HEK293T (cell line): ENCODE data around the gene GRSF1.

Source experiments
- CTCF ChIA-PET: fragments of 350-600 bp; formaldehyde crosslinking; extraction: SDS; loops from one replicate; lab custom pipeline; 2021; ENCODE audit warnings: antibody characterized with exemption, inconsistent platforms; lab: Yijun Ruan, JAX
- POLR2A ChIA-PET: fragments of 350-600 bp; formaldehyde crosslinking; extraction: SDS; loops from one replicate; lab custom pipeline; 2020; ENCODE audit warnings: antibody characterized with exemption, inconsistent platforms; lab: Yijun Ruan, JAX
- DNase-seq: peaks from one replicate; pipeline ENCODE4 v3.0.0; 2012; ENCODE audit warnings: mixed read lengths; ENCODE audit errors: extremely low spot score
- ARNT ChIP-seq: fragments of 450-650 bp; IDR thresholded peaks from 2 replicates; pipeline ENCODE4 v1.6.1; 2017; ENCODE audit warnings: mild to moderate bottlenecking
- BHLHE40 ChIP-seq: fragments of 450-650 bp; IDR thresholded peaks from 2 replicates; pipeline ENCODE4 v1.6.1; 2016; ENCODE audit warnings: mild to moderate bottlenecking, moderate library complexity, borderline replicate concordance
- CTBP1 ChIP-seq: fragments of 450-650 bp; IDR thresholded peaks from 2 replicates; pipeline ENCODE4 v1.6.1; 2016; ENCODE audit warnings: borderline replicate concordance
- ELF4 ChIP-seq: fragments of 450-650 bp; IDR thresholded peaks from 2 replicates; pipeline ENCODE4 v1.6.1; 2017; ENCODE audit warnings: antibody characterized with exemption
- FOXA1 ChIP-seq: fragments of 450-650 bp; IDR thresholded peaks from 2 replicates; pipeline ENCODE4 v1.6.1; 2016; ENCODE audit warnings: mild to moderate bottlenecking
- FOXK2 ChIP-seq: fragments of 450-650 bp; IDR thresholded peaks from 2 replicates; pipeline ENCODE4 v1.6.1; 2016; ENCODE audit warnings: mild to moderate bottlenecking
- FOXM1 ChIP-seq: fragments of 450-650 bp; IDR thresholded peaks from 2 replicates; pipeline ENCODE4 v1.6.1; 2017; ENCODE audit warnings: mild to moderate bottlenecking, borderline replicate concordance
- HDGF ChIP-seq: fragments of 450-650 bp; IDR thresholded peaks from 2 replicates; pipeline ENCODE4 v1.6.1; 2017; ENCODE audit warnings: antibody characterized with exemption, borderline replicate concordance
- L3MBTL2 ChIP-seq: fragments of 450-650 bp; conservative IDR thresholded peaks from 2 replicates; pipeline ENCODE4 v1.6.1; 2016; ENCODE audit warnings: mild to moderate bottlenecking
- LEF1 ChIP-seq: fragments of 450-650 bp; IDR thresholded peaks from 2 replicates; pipeline ENCODE4 v1.6.1; 2017; ENCODE audit warnings: mild to moderate bottlenecking, borderline replicate concordance
- NFRKB ChIP-seq: fragments of 450-650 bp; IDR thresholded peaks from 2 replicates; pipeline ENCODE4 v1.6.1; 2016; ENCODE audit warnings: mild to moderate bottlenecking, moderate library complexity
- PKNOX1 ChIP-seq: fragments of 450-650 bp; IDR thresholded peaks from 2 replicates; pipeline ENCODE4 v1.6.1; 2016
- SP1 ChIP-seq: fragments of 450-650 bp; IDR thresholded peaks from 2 replicates; pipeline ENCODE4 v1.6.1; 2017
- SUZ12 ChIP-seq: fragments of 450-650 bp; IDR thresholded peaks from 2 replicates; pipeline ENCODE4 v1.6.1; 2016; ENCODE audit warnings: mild to moderate bottlenecking
- TARDBP ChIP-seq: fragments of 450-650 bp; IDR thresholded peaks from 2 replicates; pipeline ENCODE4 v1.6.1; 2016
- ZNF384 ChIP-seq: fragments of 450-650 bp; IDR thresholded peaks from 2 replicates; pipeline ENCODE4 v1.6.1; 2016

GRSF1 gene

GRCh38 chr4:70838666-70839588 is 763 bp downstream of the GRSF1 start:
- TF ChIP-seq ARNT (no peak), L3MBTL2 (peak; percentile 47)
- CTCF ChIA-PET: interaction anchor here (0.7 to 1.1 kb wide), 2 partner anchors 91 to 118 kb away, joined by 3 read pairs; no protein-coding TSS in a partner anchor
- POLR2A ChIA-PET: interaction anchor here (0.8 to 1.5 kb wide), 10 partner anchors 9 to 156 kb away, joined by 3 to 7 read pairs (median 3); partner anchors contain the start of genes DCK and MOB1B
- DNase-seq: peak; percentile 51

DNA sequence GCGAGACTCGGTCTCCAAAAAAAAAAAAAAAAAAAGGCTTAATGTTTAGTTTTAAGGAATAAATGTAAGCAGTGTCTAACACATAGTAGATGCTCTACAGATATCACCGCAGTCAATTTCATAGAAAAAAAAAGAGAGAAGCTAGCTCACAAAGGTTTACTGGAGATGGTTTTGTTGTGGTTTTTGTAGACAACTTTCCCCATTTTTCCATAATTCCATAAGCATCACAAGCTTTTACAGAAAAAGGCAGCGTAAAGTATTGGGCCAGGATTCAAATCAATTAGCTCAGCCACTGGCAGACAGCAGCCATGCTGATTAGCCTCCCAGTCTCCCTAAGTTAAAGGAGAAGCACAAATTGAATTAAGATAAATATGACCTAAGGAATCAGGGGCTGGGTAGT is 1.5 kb downstream of the GRSF1 start:
- ChIA-PET POLR2A (interaction anchor here (0.9 to 1.5 kb wide), 5 partner anchors 10 to 155 kb away, joined by 3 to 7 read pairs (median 3); partner anchors contain the start of genes DCK and MOB1B), CTCF (interaction anchor here (0.7 to 1.1 kb wide), 2 partner anchors 92 to 117 kb away, joined by 3 read pairs; no protein-coding TSS in a partner anchor)
- no peak for DNase-seq
- no peak for TF ChIP-seq TARDBP
- TF ChIP-seq ZNF384: peak; percentile 51; the same call in 1 of the 2 replicates

- POLR2A ChIA-PET: no interaction called here
- no peak for TF ChIP-seq FOXM1
- no peak for TF ChIP-seq HDGF
- no peak for TF ChIP-seq L3MBTL2
- TF ChIP-seq FOXK2: no peak
- TF ChIP-seq NFRKB: no peak
- TF ChIP-seq BHLHE40: no peak
- no peak for TF ChIP-seq ZNF384
- no peak for TF ChIP-seq SP1
- no peak for TF ChIP-seq ELF4
- no peak for TF ChIP-seq ARNT
- TF ChIP-seq SUZ12: no peak
- no peak for TF ChIP-seq FOXA1
- no peak for TF ChIP-seq PKNOX1
- no peak for TF ChIP-seq TARDBP
- TF ChIP-seq CTBP1: no peak
- DNase-seq: no peak
- CTCF ChIA-PET: no interaction called here
These were observed 3.6 kb downstream of the GRSF1 start for GRCh38 chr4:70836081-70836480.

GRCh38 chr4:70833675-70834074 is 6.0 kb downstream of the GRSF1 start:
- DNase-seq: no peak
- POLR2A ChIA-PET: no interaction called here
- TF ChIP-seq CTBP1 (no peak), PKNOX1 (no peak), FOXA1 (no peak), FOXM1 (no peak), BHLHE40 (no peak)
- CTCF ChIA-PET: no interaction called here

DNA sequence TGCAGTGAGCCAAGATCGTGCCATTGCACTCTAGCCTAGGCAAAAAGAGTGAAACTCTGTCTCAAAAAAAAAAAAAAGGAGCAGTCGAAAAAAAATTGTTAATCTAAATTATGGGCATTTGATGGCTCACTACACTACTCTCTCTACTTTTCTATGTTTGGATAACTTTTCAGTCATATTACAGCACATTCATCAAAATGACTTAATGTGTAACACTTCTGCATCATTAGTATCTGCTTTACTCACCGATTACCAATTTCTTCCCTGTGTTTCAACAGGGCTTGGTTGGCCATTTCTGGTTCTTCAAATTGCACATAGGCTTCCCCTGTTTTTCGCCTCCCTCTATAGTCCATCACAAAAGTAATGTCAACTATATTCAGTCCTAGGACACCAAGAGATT is 8.4 kb downstream of the GRSF1 start:
- CTCF ChIA-PET: interaction anchor here (0.5 to 0.6 kb wide), 2 partner anchors 14 to 179 kb away, joined by 4 to 7 read pairs; no protein-coding TSS in a partner anchor
- POLR2A ChIA-PET: no interaction called here
- no peak for DNase-seq
- TF ChIP-seq L3MBTL2 (no peak), SP1 (no peak), FOXA1 (no peak), NFRKB (no peak), HDGF (no peak), BHLHE40 (no peak), ZNF384 (no peak), FOXM1 (no peak), CTBP1 (no peak), ELF4 (no peak), PKNOX1 (no peak), LEF1 (no peak), SUZ12 (no peak), FOXK2 (no peak)

DNA sequence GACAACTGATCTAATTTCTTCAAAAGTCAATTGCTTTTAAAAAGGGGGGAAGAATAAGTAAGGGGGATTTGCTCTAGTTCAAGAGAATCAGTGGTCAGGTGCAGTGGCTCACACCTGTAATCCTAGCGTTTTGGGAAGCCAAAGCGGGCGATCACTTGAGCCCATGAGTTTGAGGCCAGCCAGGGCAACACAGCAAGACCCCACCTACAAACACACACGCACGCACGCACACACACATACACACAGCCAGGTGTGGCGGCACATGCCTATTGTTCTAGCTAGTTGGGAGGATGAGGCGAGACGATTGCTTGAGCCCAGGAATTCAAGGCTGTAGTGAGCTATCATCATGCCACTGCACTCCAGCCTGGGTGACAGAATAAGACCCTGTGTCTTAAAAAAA is 9.6 kb downstream of the GRSF1 start:
- TF ChIP-seq L3MBTL2 (no peak), PKNOX1 (no peak), SUZ12 (no peak), FOXM1 (no peak), BHLHE40 (no peak), SP1 (no peak), LEF1 (no peak), NFRKB (no peak), ARNT (no peak), FOXA1 (no peak), FOXK2 (no peak), TARDBP (no peak), ZNF384 (no peak), HDGF (no peak), ELF4 (no peak), CTBP1 (no peak)
- CTCF ChIA-PET: no interaction called here
- DNase-seq: no peak
- POLR2A ChIA-PET: interaction anchor here (1.4 kb wide), 1 partner anchor 10 kb away, joined by 3 read pairs; the partner anchor contains the start of gene GRSF1
